ENCODE measurements around the gene RET.

GRCh38 chr10:43049081-43049551, 27.8 kb upstream of the RET start:
- TF ChIP-seq SUZ12 (IDR thresholded peaks at IDR 0.05; ENCODE audit: extremely low read depth, insufficient read depth, insufficient read length): no peak
- TF ChIP-seq ZNF274 (IDR thresholded peaks at IDR 0.05; ENCODE audit: low read depth, low read length): no peak
- TF ChIP-seq YY1 (IDR thresholded peaks at IDR 0.05; ENCODE audit: insufficient read depth, insufficient read length): no peak
